ENCODE data around the gene DCAF4. TPM values are rescaled to one million over a fixed set of nuclear protein-coding genes. Genes with fewer than 3 reads are reported as not detected.
A peak's percentile ranks its signal among the peaks of the same experiment; 100 is the strongest.

DCAF4 gene
- total and polyA plus RNA-seq, 2 donors (not counting 1 experiment from before 2014, with no cell fraction given), result 10.2 to 20.7 TPM

DNA sequence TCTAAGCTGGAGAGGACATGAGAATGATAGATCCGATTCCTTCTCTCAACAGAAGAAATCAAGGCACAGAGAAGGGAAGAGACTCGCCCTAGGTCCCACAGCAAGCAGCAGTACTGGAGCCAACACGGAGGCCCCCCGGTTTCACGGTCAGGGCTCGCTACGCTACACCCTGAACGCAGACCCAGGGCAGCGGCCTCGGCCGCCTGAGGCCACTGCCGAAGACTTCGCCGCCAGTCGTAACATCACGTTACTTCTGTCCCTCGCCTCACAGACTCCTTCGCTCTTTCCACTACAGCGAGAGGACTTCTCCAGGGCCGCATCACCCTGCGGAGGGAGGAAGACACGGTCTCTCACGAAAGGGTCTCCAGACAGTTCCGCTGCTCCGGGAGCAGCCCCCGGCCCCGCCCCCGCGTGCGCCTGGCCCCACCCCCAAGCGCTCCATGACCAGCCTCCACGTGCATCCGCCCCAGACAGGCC lies 411 bp upstream of the DCAF4 start:
- DNase-seq (ENCODE audit: low read depth in 2 of 2), result no peak
- Histone ChIP-seq H3K9me3 (ENCODE audit: control insufficient read depth, insufficient read depth, low read depth, low read length) (no peaks in the 10 kb centered on the region), H3K79me2 (ENCODE audit: control insufficient read depth, insufficient read depth, low read length) (no peaks in the 10 kb centered on the region), H3K9ac (ENCODE audit: insufficient read depth, low read length) (peak overlapping the region; percentile 69), H3K4me2 (ENCODE audit: extremely low read depth, insufficient read depth, low read length) (peak overlapping the region; percentile 93), H3K27me3 (ENCODE audit: control insufficient read depth, insufficient read depth, low read length) (no peaks in the 10 kb centered on the region), H3K4me1 (ENCODE audit: control insufficient read depth, extremely low read depth, insufficient read depth, low read length) (peaks cover 4% of the 10 kb centered on the region), H3K27ac (ENCODE audit: insufficient read depth, low read length) (peak overlapping the region; percentile 57), H3K4me3 (replicated peaks in 1 of 4; ENCODE audit: control extremely low read depth in 1 of 4, insufficient read depth in 1 of 4, low read depth in 3 of 4, low read length in 4 of 4) (peak overlapping the region; percentile 46 to 89 (median 76)), H3K36me3 (ENCODE audit: control insufficient read depth, insufficient read depth, low read length) (peaks cover 3% of the 10 kb centered on the region), H2AFZ (ENCODE audit: low read length) (peak overlapping the region; percentile 99), H4K20me1 (ENCODE audit: control insufficient read depth, extremely low read depth, insufficient read depth, low read length) (no peaks in the 10 kb centered on the region)
- TF ChIP-seq, protein P1, sequence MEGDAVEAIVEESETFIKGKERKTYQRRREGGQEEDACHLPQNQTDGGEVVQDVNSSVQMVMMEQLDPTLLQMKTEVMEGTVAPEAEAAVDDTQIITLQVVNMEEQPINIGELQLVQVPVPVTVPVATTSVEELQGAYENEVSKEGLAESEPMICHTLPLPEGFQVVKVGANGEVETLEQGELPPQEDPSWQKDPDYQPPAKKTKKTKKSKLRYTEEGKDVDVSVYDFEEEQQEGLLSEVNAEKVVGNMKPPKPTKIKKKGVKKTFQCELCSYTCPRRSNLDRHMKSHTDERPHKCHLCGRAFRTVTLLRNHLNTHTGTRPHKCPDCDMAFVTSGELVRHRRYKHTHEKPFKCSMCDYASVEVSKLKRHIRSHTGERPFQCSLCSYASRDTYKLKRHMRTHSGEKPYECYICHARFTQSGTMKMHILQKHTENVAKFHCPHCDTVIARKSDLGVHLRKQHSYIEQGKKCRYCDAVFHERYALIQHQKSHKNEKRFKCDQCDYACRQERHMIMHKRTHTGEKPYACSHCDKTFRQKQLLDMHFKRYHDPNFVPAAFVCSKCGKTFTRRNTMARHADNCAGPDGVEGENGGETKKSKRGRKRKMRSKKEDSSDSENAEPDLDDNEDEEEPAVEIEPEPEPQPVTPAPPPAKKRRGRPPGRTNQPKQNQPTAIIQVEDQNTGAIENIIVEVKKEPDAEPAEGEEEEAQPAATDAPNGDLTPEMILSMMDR (conservative IDR thresholded peaks at IDR 0.05 in 1 of 2, IDR thresholded peaks at IDR 0.05 in 1 of 2; ENCODE audit: low read depth in 1 of 2, low read length in 2 of 2), result no peak
- TF ChIP-seq EZH2 (IDR thresholded peaks at IDR 0.05; ENCODE audit: low read length, missing control alignments), result no peak

DNA sequence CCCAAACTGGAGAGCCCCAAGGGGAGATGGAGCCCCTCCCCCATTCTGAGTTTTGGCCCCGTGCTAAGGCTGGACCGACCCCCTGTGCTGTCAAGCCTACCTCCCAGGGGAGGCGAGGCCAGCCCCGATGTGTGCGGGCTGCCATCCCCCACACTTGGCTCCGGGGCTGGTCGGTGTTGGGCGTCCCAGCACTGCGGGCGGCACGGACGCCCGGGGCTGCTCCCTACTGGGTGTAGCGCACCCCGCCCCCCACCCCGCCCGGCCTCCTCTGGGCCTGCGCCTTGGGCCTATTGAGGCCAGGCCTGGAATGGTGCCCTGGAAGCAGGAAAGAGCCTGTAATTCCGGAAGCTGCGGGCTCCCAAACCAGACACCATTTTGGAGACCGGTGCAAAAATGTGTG lies 2.6 kb downstream of the DCAF4 start:
- Histone ChIP-seq H2AFZ (ENCODE audit: low read length) (no peak overlapping the region), H3K27me3 (ENCODE audit: control insufficient read depth, insufficient read depth, low read length) (no peaks in the 10 kb centered on the region), H3K4me1 (ENCODE audit: control insufficient read depth, extremely low read depth, insufficient read depth, low read length) (peaks cover 4% of the 10 kb centered on the region), H3K9ac (ENCODE audit: insufficient read depth, low read length) (no peak overlapping the region), H3K9me3 (ENCODE audit: control insufficient read depth, insufficient read depth, low read depth, low read length) (no peaks in the 10 kb centered on the region), H3K4me2 (ENCODE audit: extremely low read depth, insufficient read depth, low read length) (no peak overlapping the region), H3K27ac (ENCODE audit: insufficient read depth, low read length) (no peak overlapping the region), H3K36me3 (ENCODE audit: control insufficient read depth, insufficient read depth, low read length) (peaks cover 3% of the 10 kb centered on the region), H3K79me2 (ENCODE audit: control insufficient read depth, insufficient read depth, low read length) (peaks cover 2% of the 10 kb centered on the region), H4K20me1 (ENCODE audit: control insufficient read depth, extremely low read depth, insufficient read depth, low read length) (no peaks in the 10 kb centered on the region), H3K4me3 (replicated peaks in 1 of 4; ENCODE audit: control extremely low read depth in 1 of 4, insufficient read depth in 1 of 4, low read depth in 3 of 4, low read length in 4 of 4) (no peak overlapping the region)
- TF ChIP-seq EZH2 (IDR thresholded peaks at IDR 0.05; ENCODE audit: low read length, missing control alignments), result no peak
- TF ChIP-seq, protein P1 (conservative IDR thresholded peaks at IDR 0.05 in 1 of 2, IDR thresholded peaks at IDR 0.05 in 1 of 2; ENCODE audit: low read depth in 1 of 2, low read length in 2 of 2), result no peak
- DNase-seq (ENCODE audit: low read depth in 2 of 2), result no peak

DNA sequence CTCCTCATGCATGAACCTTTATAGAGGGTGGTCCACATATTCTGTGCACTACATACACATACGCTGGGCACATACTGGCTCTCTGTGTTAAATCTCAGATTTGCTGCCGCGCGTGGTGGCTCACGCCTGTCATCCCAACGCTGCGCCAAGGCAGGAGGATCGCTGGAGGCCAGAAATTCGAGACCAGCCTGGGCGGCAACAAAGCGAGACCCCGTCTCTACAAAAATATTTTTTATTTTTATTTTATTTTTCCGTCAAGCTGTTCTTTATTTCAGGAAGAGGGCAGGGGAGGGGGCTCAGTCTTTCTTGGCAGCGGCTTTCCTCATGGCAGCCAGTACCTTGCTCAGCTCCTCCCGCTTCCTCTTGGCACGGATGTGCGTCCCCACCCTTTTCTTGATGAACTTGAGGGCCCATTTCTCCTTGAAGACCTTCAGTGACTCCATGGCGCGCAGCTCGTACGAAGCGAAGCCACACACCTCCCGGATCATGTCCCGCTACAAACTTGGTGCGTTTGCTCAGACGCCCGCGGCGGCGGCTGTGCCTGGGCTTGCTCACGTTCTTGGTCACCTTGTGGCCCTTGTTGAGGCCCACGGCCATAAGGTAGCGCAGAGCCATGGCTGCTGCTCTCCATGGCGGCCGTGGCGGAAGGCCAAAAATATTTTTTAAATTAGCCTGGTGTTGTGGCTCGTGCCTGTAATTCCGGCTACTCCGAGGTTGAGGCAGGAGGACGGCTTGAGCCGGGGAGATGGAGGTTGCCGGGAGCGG lies 3.2 kb downstream of the DCAF4 start:
- Histone ChIP-seq H4K20me1 (ENCODE audit: control insufficient read depth, extremely low read depth, insufficient read depth, low read length) (no peaks in the 10 kb centered on the region), H3K36me3 (ENCODE audit: control insufficient read depth, insufficient read depth, low read length) (peaks cover 3% of the 10 kb centered on the region), H2AFZ (ENCODE audit: low read length) (no peak overlapping the region), H3K27me3 (ENCODE audit: control insufficient read depth, insufficient read depth, low read length) (no peaks in the 10 kb centered on the region), H3K4me3 (replicated peaks in 1 of 4; ENCODE audit: control extremely low read depth in 1 of 4, insufficient read depth in 1 of 4, low read depth in 3 of 4, low read length in 4 of 4) (no peak overlapping the region), H3K27ac (ENCODE audit: insufficient read depth, low read length) (no peak overlapping the region), H3K79me2 (ENCODE audit: control insufficient read depth, insufficient read depth, low read length) (peaks cover 2% of the 10 kb centered on the region), H3K4me1 (ENCODE audit: control insufficient read depth, extremely low read depth, insufficient read depth, low read length) (peaks cover 4% of the 10 kb centered on the region), H3K9ac (ENCODE audit: insufficient read depth, low read length) (no peak overlapping the region), H3K4me2 (ENCODE audit: extremely low read depth, insufficient read depth, low read length) (no peak overlapping the region), H3K9me3 (ENCODE audit: control insufficient read depth, insufficient read depth, low read depth, low read length) (no peaks in the 10 kb centered on the region)
- TF ChIP-seq, protein P1 (conservative IDR thresholded peaks at IDR 0.05 in 1 of 2, IDR thresholded peaks at IDR 0.05 in 1 of 2; ENCODE audit: low read depth in 1 of 2, low read length in 2 of 2), result no peak
- TF ChIP-seq EZH2 (IDR thresholded peaks at IDR 0.05; ENCODE audit: low read length, missing control alignments), result no peak
- DNase-seq (ENCODE audit: low read depth in 2 of 2), result no peak
